Endothelial cell (in vitro differentiated cells): ENCODE results near the gene PRPF6. TPM values are rescaled to one million over a fixed set of nuclear protein-coding genes. Genes with fewer than 3 reads are reported as not detected.

Experiments
- DNase-seq: peaks from one replicate; pipeline ENCODE4 v3.0.0; 2021; ENCODE audit warnings: low spot score
- H3K27ac Mint-ChIP-seq: one replicate; pipeline ENCODE4 v1.8.0; 2021; ENCODE audit warnings: mixed read lengths, inconsistent platforms; ENCODE audit not compliant: unreplicated experiment
- H3K27me3 Mint-ChIP-seq: one replicate; pipeline ENCODE4 v1.8.0; 2021; ENCODE audit warnings: mild to moderate bottlenecking, moderate library complexity, mixed read lengths, inconsistent platforms; ENCODE audit not compliant: unreplicated experiment
- H3K36me3 Mint-ChIP-seq: one replicate; pipeline ENCODE4 v1.8.0; 2021; ENCODE audit warnings: mild to moderate bottlenecking, low read depth, mixed read lengths, inconsistent platforms; ENCODE audit not compliant: unreplicated experiment
- H3K4me1 Mint-ChIP-seq: one replicate; pipeline ENCODE4 v1.8.0; 2021; ENCODE audit warnings: mild to moderate bottlenecking, mixed read lengths, inconsistent platforms; ENCODE audit not compliant: unreplicated experiment
- H3K4me3 Mint-ChIP-seq: one replicate; pipeline ENCODE4 v1.8.0; 2021; ENCODE audit warnings: mild to moderate bottlenecking, mixed read lengths, inconsistent platforms; ENCODE audit not compliant: unreplicated experiment
- H3K9me3 Mint-ChIP-seq: one replicate; pipeline ENCODE4 v1.8.0; 2021; ENCODE audit warnings: mixed read lengths, inconsistent platforms; ENCODE audit not compliant: unreplicated experiment
- CTCF ChIP-seq: fragments of 200-600 bp; sonication (generic); IDR thresholded peaks from one replicate; pipeline ENCODE4 v1.5.0; 2021; ENCODE audit warnings: antibody characterized with exemption; ENCODE audit not compliant: unreplicated experiment
- total RNA-seq: library from RNA; stranded (reverse); fragmentation: NEBNext Ultra II Directional; extraction: Animal tissue kit (Norgen Biotek cat#: 25700); gene quantifications from one replicate; pipeline ENCODE4 v1.2.1, GENCODE V29; 2021; ENCODE audit not compliant: unreplicated experiment

The PRPF6 gene
- total RNA-seq, 1 donor from 2014 or later: 73.4 TPM

GRCh38 chr20:64073476-64074183 is 92.7 kb downstream of the PRPF6 start:
- H3K27me3 Mint-ChIP-seq: peaks cover 5% of the 10 kb centered on the region
- no peak overlapping the region for H3K4me3 Mint-ChIP-seq
- H3K4me1 Mint-ChIP-seq: no peaks in the 10 kb centered on the region
- TF ChIP-seq CTCF: no peak
- no peaks in the 10 kb centered on the region for H3K9me3 Mint-ChIP-seq
- DNase-seq: no peak
- no peak overlapping the region for H3K27ac Mint-ChIP-seq
- no peaks in the 10 kb centered on the region for H3K36me3 Mint-ChIP-seq

GRCh38 chr20:64074184-64074789 is 93.4 kb downstream of the PRPF6 start:
- Mint-ChIP-seq H3K9me3 (no peaks in the 10 kb centered on the region), H3K36me3 (no peaks in the 10 kb centered on the region), H3K27me3 (peaks cover 4% of the 10 kb centered on the region), H3K4me3 (no peak overlapping the region), H3K4me1 (no peaks in the 10 kb centered on the region), H3K27ac (no peak overlapping the region)
- no peak for TF ChIP-seq CTCF
- no peak for DNase-seq

- Mint-ChIP-seq H3K4me1 (no peaks in the 10 kb centered on the region), H3K9me3 (no peaks in the 10 kb centered on the region), H3K27ac (no peak overlapping the region), H3K36me3 (no peaks in the 10 kb centered on the region), H3K27me3 (peaks cover 4% of the 10 kb centered on the region), H3K4me3 (no peak overlapping the region)
- TF ChIP-seq CTCF: no peak
- DNase-seq: no peak
Measured at GRCh38 chr20:64074963-64075362, 94.0 kb downstream of the PRPF6 start.

GRCh38 chr20:64075556-64075955 is 94.6 kb downstream of the PRPF6 start:
- no peak overlapping the region for H3K4me3 Mint-ChIP-seq
- peaks cover 8% of the 10 kb centered on the region for H3K27me3 Mint-ChIP-seq
- no peak overlapping the region for H3K27ac Mint-ChIP-seq
- TF ChIP-seq CTCF: no peak
- no peaks in the 10 kb centered on the region for H3K9me3 Mint-ChIP-seq
- DNase-seq: no peak
- peaks cover 4% of the 10 kb centered on the region for H3K4me1 Mint-ChIP-seq
- no peaks in the 10 kb centered on the region for H3K36me3 Mint-ChIP-seq
